ENCODE results near the gene CELSR1. TPM values are rescaled to one million over a fixed set of nuclear protein-coding genes. Genes with fewer than 3 reads are reported as not detected.

Gene CELSR1
- total RNA-seq, 1 donor from 2014 or later, result 8.9 TPM

GRCh38 chr22:46421267-46421666, 116.2 kb downstream of the CELSR1 start:
- TF ChIP-seq CTCF (IDR thresholded peaks at IDR 0.05; ENCODE audit: borderline replicate concordance), result no peak
- intact Hi-C loops (cut with micrococcal nuclease), result no loop called here
- H3K4me1 ChIP-seq, result peaks cover 29% of the 10 kb centered on the region
- no peaks in the 10 kb centered on the region for H3K9me3 ChIP-seq (replicated peaks)
- H3K36me3 ChIP-seq, result no peaks in the 10 kb centered on the region
- no peak overlapping the region for H3K27ac ChIP-seq (replicated peaks)
- no peak overlapping the region for H3K4me3 ChIP-seq
- DNase-seq, result no peak
- H3K27me3 ChIP-seq (ENCODE audit: low read depth), result peaks cover 11% of the 10 kb centered on the region

GRCh38 chr22:46419754-46420571, 117.5 kb downstream of the CELSR1 start:
- Histone ChIP-seq H3K36me3 (no peaks in the 10 kb centered on the region), H3K4me3 (no peak overlapping the region), H3K27me3 (ENCODE audit: low read depth) (peaks cover 13% of the 10 kb centered on the region), H3K4me1 (peaks cover 29% of the 10 kb centered on the region), H3K9me3 (replicated peaks) (no peaks in the 10 kb centered on the region), H3K27ac (replicated peaks) (no peak overlapping the region)
- TF ChIP-seq CTCF (IDR thresholded peaks at IDR 0.05; ENCODE audit: borderline replicate concordance), result no peak
- DNase-seq, result no peak
- intact Hi-C loops (cut with micrococcal nuclease), result no loop called here

- intact Hi-C loops (cut with micrococcal nuclease), result no loop called here
- DNase-seq, result no peak
- peak overlapping the region; percentile 50 for H3K27ac ChIP-seq (replicated peaks)
Measured at GRCh38 chr22:46418827-46419226, 118.6 kb downstream of the CELSR1 start.

GRCh38 chr22:46417769-46418168, 119.7 kb downstream of the CELSR1 start:
- no peak overlapping the region for H3K4me3 ChIP-seq
- H3K4me1 ChIP-seq, result peaks cover 24% of the 10 kb centered on the region
- no peaks in the 10 kb centered on the region for H3K9me3 ChIP-seq (replicated peaks)
- H3K27ac ChIP-seq (replicated peaks), result peak overlapping the region; percentile 50
- TF ChIP-seq CTCF (IDR thresholded peaks at IDR 0.05; ENCODE audit: borderline replicate concordance), result no peak
- no peaks in the 10 kb centered on the region for H3K36me3 ChIP-seq
- H3K27me3 ChIP-seq (ENCODE audit: low read depth), result peaks cover 16% of the 10 kb centered on the region
- no peak for DNase-seq
- intact Hi-C loops (cut with micrococcal nuclease), result no loop called here

More at GRCh38 chr22:46418827-46419226, 118.6 kb downstream of the CELSR1 start:
- H3K27me3 ChIP-seq (ENCODE audit: low read depth), result peaks cover 16% of the 10 kb centered on the region
- H3K4me3 ChIP-seq, result no peak overlapping the region
- no peak for TF ChIP-seq CTCF (IDR thresholded peaks at IDR 0.05; ENCODE audit: borderline replicate concordance)
- no peaks in the 10 kb centered on the region for H3K9me3 ChIP-seq (replicated peaks)
- no peaks in the 10 kb centered on the region for H3K36me3 ChIP-seq
- H3K4me1 ChIP-seq, result peaks cover 29% of the 10 kb centered on the region

GRCh38 chr22:46416891-46417580, 120.4 kb downstream of the CELSR1 start:
- peak overlapping the region; percentile 50 for H3K27ac ChIP-seq (replicated peaks)
- no peak overlapping the region for H3K4me3 ChIP-seq
- no peak for TF ChIP-seq CTCF (IDR thresholded peaks at IDR 0.05; ENCODE audit: borderline replicate concordance)
- peaks cover 20% of the 10 kb centered on the region for H3K27me3 ChIP-seq (ENCODE audit: low read depth)
- H3K36me3 ChIP-seq, result no peaks in the 10 kb centered on the region
- no peak for DNase-seq
- intact Hi-C loops (cut with micrococcal nuclease), result no loop called here
- H3K4me1 ChIP-seq, result peaks cover 22% of the 10 kb centered on the region
- H3K9me3 ChIP-seq (replicated peaks), result no peaks in the 10 kb centered on the region
